CD14-positive monocyte (primary cell): Measurements from ENCODE around the gene CARD19. TPM values are rescaled to one million over a fixed set of nuclear protein-coding genes. Genes with fewer than 3 reads are reported as not detected.

Experiments
- DNase-seq, 3 donors: peaks; one replicate each; pipeline ENCODE4 v3.0.0-alpha.2; 2011 to 2022
- H2AFZ ChIP-seq: 2 replicates; pipeline ENCODE4 v1.6.0; 2012; ENCODE audit warnings: mild to moderate bottlenecking, low read depth, low read length, inconsistent platforms; ENCODE audit not compliant: insufficient read depth, poor library complexity, severe bottlenecking
- H3K27ac ChIP-seq, 2 donors: 1 replicate in 1 of 2; 2 replicates in 1 of 2; pipeline ENCODE4 v1.5.1; 2012 to 2013; ENCODE audit warnings: low read length in 2 of 2, control low read depth in 1 of 2, inconsistent platforms in 1 of 2, low read depth in 1 of 2, mild to moderate bottlenecking in 1 of 2
- H3K27me3 ChIP-seq, 2 donors: one replicate each; pipeline versions ENCODE4 v1.6.0 to v1.6.1; 2011 to 2013; ENCODE audit warnings: low read length in 2 of 2; ENCODE audit not compliant: control insufficient read depth in 2 of 2, insufficient read depth in 2 of 2
- H3K36me3 ChIP-seq, 2 donors: replicated peaks in 1 of 2; 1 replicate in 1 of 2; 2 replicates in 1 of 2; pipeline versions ENCODE4 v1.5.1 to v1.6.1; 2012 to 2013; ENCODE audit warnings: low read length in 2 of 2, control low read depth in 1 of 2, inconsistent platforms in 1 of 2, mild to moderate bottlenecking in 1 of 2; ENCODE audit not compliant: insufficient read depth in 2 of 2, control insufficient read depth in 1 of 2
- H3K4me1 ChIP-seq, 2 donors: 1 replicate in 1 of 2; 2 replicates in 1 of 2; pipeline versions ENCODE4 v1.5.1 to v1.6.1; 2012 to 2013; ENCODE audit warnings: low read length in 2 of 2, control low read depth in 1 of 2, inconsistent platforms in 1 of 2, mild to moderate bottlenecking in 1 of 2, moderate library complexity in 1 of 2; ENCODE audit not compliant: insufficient read depth in 2 of 2, control insufficient read depth in 1 of 2
- H3K4me2 ChIP-seq: replicated peaks from 2 replicates; pipeline ENCODE3; 2012; ENCODE audit warnings: low read length, moderate library complexity, mild to moderate bottlenecking; ENCODE audit not compliant: poor library complexity, severe bottlenecking; ENCODE audit errors: extremely low read depth
- H3K4me3 ChIP-seq, 3 experiments: fragments of 200-600 bp in 1 of 3; sonication (generic) in 1 of 3; replicated peaks in 1 of 3; 1 replicate in 2 of 3; 2 replicates in 1 of 3; pipeline ENCODE4 v1.5.1; 2011 to 2013; ENCODE audit warnings: low read length in 3 of 3, mild to moderate bottlenecking in 3 of 3, control low read depth in 2 of 3, low read depth in 2 of 3, inconsistent platforms in 1 of 3, moderate library complexity in 1 of 3
- H3K79me2 ChIP-seq: 2 replicates; pipeline ENCODE4 v1.6.0; 2012; ENCODE audit warnings: mild to moderate bottlenecking, control low read depth, inconsistent platforms, low read length, moderate library complexity; ENCODE audit not compliant: insufficient read depth
- H3K9ac ChIP-seq: 2 replicates; pipeline ENCODE4 v1.6.0; 2017; ENCODE audit warnings: low read length, mild to moderate bottlenecking; ENCODE audit not compliant: insufficient read depth, poor library complexity, severe bottlenecking
- H3K9me3 ChIP-seq, 2 donors: replicated peaks in 1 of 2; 1 replicate in 1 of 2; 2 replicates in 1 of 2; pipeline versions ENCODE4 v1.5.1 to v1.6.1; 2012 to 2013; ENCODE audit warnings: low read length in 2 of 2, control low read depth in 1 of 2; ENCODE audit not compliant: control insufficient read depth in 1 of 2, insufficient read depth in 1 of 2
- H4K20me1 ChIP-seq: 2 replicates; pipeline ENCODE4 v1.6.0; 2012; ENCODE audit warnings: mild to moderate bottlenecking, low read length, control low read depth, moderate library complexity; ENCODE audit not compliant: insufficient read depth
- H3K27ac Mint-ChIP-seq, 7 donors: one replicate each; pipeline ENCODE4 v1.8.0; 2020; ENCODE audit warnings: mild to moderate bottlenecking in 7 of 7, mixed read lengths in 7 of 7, moderate library complexity in 6 of 7, inconsistent platforms in 2 of 7
- H3K27me3 Mint-ChIP-seq, 3 donors: one replicate each; pipeline ENCODE4 v1.8.0; 2021 to 2022; ENCODE audit warnings: low read depth in 3 of 3, mild to moderate bottlenecking in 3 of 3, mixed read lengths in 3 of 3, moderate library complexity in 3 of 3, inconsistent platforms in 1 of 3
- H3K36me3 Mint-ChIP-seq, 2 donors: one replicate each; pipeline ENCODE4 v1.8.0; 2020; ENCODE audit warnings: mixed read lengths in 2 of 2, inconsistent platforms in 1 of 2, mild to moderate bottlenecking in 1 of 2
- H3K4me1 Mint-ChIP-seq: one replicate; pipeline ENCODE4 v1.8.0; 2020; ENCODE audit warnings: mild to moderate bottlenecking, mixed read lengths
- H3K4me3 Mint-ChIP-seq, 2 donors: one replicate each; pipeline ENCODE4 v1.8.0; 2020; ENCODE audit warnings: mild to moderate bottlenecking in 2 of 2, mixed read lengths in 2 of 2, moderate library complexity in 1 of 2
- H3K9me3 Mint-ChIP-seq, 7 donors: one replicate each; pipeline ENCODE4 v1.8.0; 2020 to 2022; ENCODE audit warnings: mixed read lengths in 7 of 7, mild to moderate bottlenecking in 6 of 7, moderate library complexity in 6 of 7, inconsistent platforms in 2 of 7
- CTCF ChIP-seq: fragments of 200-600 bp; IDR thresholded peaks from one replicate; pipeline ENCODE4 v1.8.0; 2022; ENCODE audit warnings: antibody characterized with exemption, mild to moderate bottlenecking
- WGBS: methylation state at CpG from one replicate; pipeline ENCODE4 v1.1.5; 2013; ENCODE audit warnings: missing lambda C conversion rate; ENCODE audit not compliant: insufficient coverage; 5-methylcytosine and 5-hydroxymethylcytosine counted together
- intact Hi-C, 2 donors: fragments of 100-400 bp; cut with micrococcal nuclease; formaldehyde crosslinking; loops; one replicate each; pipeline versions ENCODE4 v1.15.0 to v1.15.1; 2023
- polyA plus RNA-seq, 3 donors: library from polyadenylated mRNA; depleted of rRNA in 1 of 3; unstranded in 2 of 3; stranded (reverse) in 1 of 3; fragments of 300-500 nt in 2 of 3; fragments of >200 nt in 1 of 3; fragmentation: Illumina TruSeq in 2 of 3; gene quantifications; 1 replicate in 2 of 3; 2 replicates in 1 of 3; pipeline ENCODE4 v1.2.3, GENCODE V29; 2012 to 2021

CARD19 gene
- polyA plus RNA-seq, 3 donors = 130 to 506 (median 137) TPM

- Mint-ChIP-seq H3K4me3 (no peak overlapping the region), H3K36me3 (peaks cover 4 to 5% of the 10 kb centered on the region in 2 donors), H3K27ac (peak overlapping the region in 5 of 7 donors; percentile 42 to 87 (median 56)), H3K27me3 (peaks cover 6 to 16% (median 15%) of the 10 kb centered on the region in 3 donors), H3K4me1 (peaks cover 41% of the 10 kb centered on the region), H3K9me3 (peaks cover 4 to 11% (median 7%) of the 10 kb centered on the region in 7 donors)
- Histone ChIP-seq H3K4me3 (no peak overlapping the region), H3K9ac (no peak overlapping the region), H2AFZ (no peak overlapping the region), H3K4me1 (peaks cover 30 to 34% of the 10 kb centered on the region in 2 donors), H3K36me3 (no peaks in the 10 kb centered on the region), H3K27ac (no peak overlapping the region), H3K9me3 (peaks cover 0 to 6% of the 10 kb centered on the region in 2 donors), H4K20me1 (peaks cover 7% of the 10 kb centered on the region), H3K4me2 (no peak overlapping the region), H3K27me3 (no peaks in the 10 kb centered on the region), H3K79me2 (peaks cover 8% of the 10 kb centered on the region)
- intact Hi-C loops = loop anchor here (5.0 to 10.0 kb wide), 2 partner anchors 41 to 427 kb away; partner anchors contain the start of gene CARD19 (in 1 of the 2)
- WGBS = 12% methylated on average over 5 of the region's 7 CpGs
- no peak for TF ChIP-seq CTCF
- DNase-seq = peak in 1 of 3 donors; percentile 27
Observed at GRCh38 chr9:93138171-93138764, 42.3 kb downstream of the CARD19 start.

DNA sequence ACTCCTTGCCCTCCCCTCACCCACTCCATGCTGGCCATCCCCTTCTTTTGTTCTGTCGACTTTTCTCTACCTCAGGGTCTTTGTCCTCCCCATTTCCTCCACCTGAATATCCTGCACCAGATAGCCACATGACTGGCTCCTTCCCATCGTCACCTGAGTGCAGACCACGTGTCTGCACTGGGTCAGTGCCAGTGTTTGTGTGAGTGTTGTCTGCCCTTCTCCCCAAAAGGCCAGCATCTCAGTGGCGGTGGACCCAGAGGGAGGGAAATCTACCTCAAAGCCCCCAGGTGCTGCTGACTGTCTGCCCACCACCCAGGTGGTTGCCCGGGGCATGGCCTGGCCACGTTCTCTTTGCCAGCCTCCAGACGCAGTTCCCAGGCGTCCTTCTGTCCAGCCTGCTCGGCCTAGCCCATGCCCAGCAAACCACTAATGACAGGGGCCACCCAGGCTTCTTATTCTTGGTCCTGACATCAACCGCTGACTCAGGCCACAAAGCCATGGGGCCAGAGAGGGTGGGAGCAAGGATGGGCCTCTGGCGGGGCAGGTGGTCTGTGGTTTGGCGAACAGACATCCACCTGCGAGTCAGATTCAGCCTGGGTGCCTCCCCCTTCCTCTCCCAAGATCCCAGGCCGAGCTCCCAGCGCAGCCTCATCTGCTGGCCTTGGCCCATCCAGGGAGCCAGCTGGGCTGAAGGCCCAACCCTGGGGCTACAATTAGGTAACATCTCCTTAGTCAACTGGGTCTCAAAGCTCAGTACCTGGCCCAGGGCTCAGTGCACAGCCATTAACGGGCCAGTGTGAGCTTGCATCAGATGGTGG is 43.6 kb downstream of the CARD19 start:
- Histone ChIP-seq H3K27me3 (peaks cover 0 to 2% of the 10 kb centered on the region in 2 donors), H3K9ac (no peak overlapping the region), H3K4me3 (no peak overlapping the region), H3K79me2 (no peaks in the 10 kb centered on the region), H3K4me1 (peaks cover 38 to 41% of the 10 kb centered on the region in 2 donors), H4K20me1 (no peaks in the 10 kb centered on the region), H3K9me3 (peaks cover 0 to 6% of the 10 kb centered on the region in 2 donors), H3K36me3 (no peaks in the 10 kb centered on the region), H3K27ac (no peak overlapping the region), H3K4me2 (no peak overlapping the region), H2AFZ (no peak overlapping the region)
- H3K27me3 Mint-ChIP-seq = peaks cover 11 to 20% (median 19%) of the 10 kb centered on the region in 3 donors
- H3K36me3 Mint-ChIP-seq = peaks cover 4 to 5% of the 10 kb centered on the region in 2 donors
- no peak for TF ChIP-seq CTCF
- intact Hi-C loops = loop anchor here (5.0 to 10.0 kb wide), 2 partner anchors 42 to 425 kb away; partner anchors contain the start of gene CARD19 (in 1 of the 2)
- H3K9me3 Mint-ChIP-seq = peaks cover 4 to 11% (median 7%) of the 10 kb centered on the region in 7 donors
- WGBS = 73% methylated on average over 8 of the region's 16 CpGs
- no peak overlapping the region for H3K4me3 Mint-ChIP-seq
- peak in 1 of 3 donors; percentile 5 for DNase-seq
- H3K27ac Mint-ChIP-seq = peak overlapping the region in 3 of 7 donors; percentile 35 to 80 (median 37)
- H3K4me1 Mint-ChIP-seq = peaks cover 49% of the 10 kb centered on the region
